ENCODE data around the gene RBMX2. TPM values are rescaled to one million over a fixed set of nuclear protein-coding genes. Genes with fewer than 3 reads are reported as not detected.

Gene RBMX2
- total RNA-seq, 2 experiments from 2014 or later, result 32.3 to 33.6 TPM

Other genes starting within 250 kb of the RBMX2 start
- gene AIFM1, start 236.1 kb upstream of the RBMX2 start, total RNA-seq, result 10 to 100 TPM; 59.4 to 63.1 TPM
- gene RAB33A, start 230.0 kb upstream of the RBMX2 start, total RNA-seq, result 10 to 100 TPM; 11.3 to 15.1 TPM
- gene ZNF280C, start 133.1 kb upstream of the RBMX2 start, total RNA-seq, result 1 to 10 TPM; 3.9 to 4.0 TPM
- gene SLC25A14, start 62.1 kb upstream of the RBMX2 start, total RNA-seq, result 1 to 10 TPM; 7.4 to 9.0 TPM
- not detected for gene GPR119, start 16.3 kb upstream of the RBMX2 start, total RNA-seq

All from activated naive CD4-positive, alpha-beta T cell treated with anti-CD3 and anti-CD28 coated beads for 36 hours (primary cell).